Stimulated activated CD8-positive, alpha-beta memory T cell treated with anti-CD3 and anti-CD28 coated beads, Interleukin-15, amount 100 ng/mL, for 1 hour (primary cell): ENCODE data around the gene TCEAL9.
"Not testable (repeated sequence)": the region's sequence is repeated elsewhere in the genome, so short reads cannot be mapped to it uniquely, and the experiment has no call there.

ENCODE experiments used
- DNase-seq: peaks from one replicate; pipeline ENCODE4 v3.0.0-alpha.2; 2020; ENCODE audit warnings: low read depth

Gene TCEAL9, protein sequence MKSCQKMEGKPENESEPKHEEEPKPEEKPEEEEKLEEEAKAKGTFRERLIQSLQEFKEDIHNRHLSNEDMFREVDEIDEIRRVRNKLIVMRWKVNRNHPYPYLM

GRCh38 chrX:103356130-103356798 lies at the start of gene TCEAL9:
TSS of gene TCEAL9 (plus strand) at chrX:103356506. CDS start at chrX:103357685, 1,179 bp downstream.
- DNase-seq, result no peak

DNA sequence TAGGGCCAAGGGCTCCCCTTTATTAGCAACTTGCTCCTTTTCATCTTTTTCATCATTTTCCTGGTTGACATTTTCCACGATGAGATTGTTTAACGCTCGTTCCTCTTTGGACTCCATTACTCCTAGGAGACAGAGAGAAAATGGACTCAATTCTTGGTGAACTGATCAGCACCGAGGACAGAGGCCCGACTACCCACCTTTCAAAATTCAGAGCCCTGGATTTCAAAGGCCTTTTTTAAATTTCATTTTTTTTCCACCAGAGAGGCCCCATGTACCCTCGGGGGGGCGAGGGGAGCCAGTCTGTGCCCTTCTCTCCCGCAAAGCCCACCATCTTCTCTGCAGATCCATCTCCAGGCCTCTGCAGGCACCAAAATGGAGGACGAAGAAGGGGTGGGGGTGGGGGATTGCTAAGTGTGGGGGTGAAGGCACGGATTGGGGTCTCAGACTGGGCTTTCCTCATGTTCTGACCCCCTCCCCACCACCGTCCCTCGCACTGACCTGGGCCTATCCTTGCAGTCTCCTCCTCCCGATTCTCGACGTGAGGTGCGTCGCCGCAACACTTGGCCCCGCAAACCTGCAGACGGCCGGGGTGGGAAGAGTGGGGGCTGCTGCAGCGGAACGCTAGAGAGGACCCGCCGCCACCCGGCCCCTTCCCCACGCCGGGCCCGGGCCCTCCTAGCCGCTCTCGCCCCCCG lies 46.3 kb upstream of the TCEAL9 start:
- DNase-seq, result no peak

GRCh38 chrX:103310555-103311398 lies 45.5 kb upstream of the TCEAL9 start, which contains the start of gene BEX2:
TSS of gene BEX2 (minus strand) at chrX:103310990. CDS start at chrX:103309976, 1,014 bp downstream.
- peak; percentile 62 for DNase-seq

DNA sequence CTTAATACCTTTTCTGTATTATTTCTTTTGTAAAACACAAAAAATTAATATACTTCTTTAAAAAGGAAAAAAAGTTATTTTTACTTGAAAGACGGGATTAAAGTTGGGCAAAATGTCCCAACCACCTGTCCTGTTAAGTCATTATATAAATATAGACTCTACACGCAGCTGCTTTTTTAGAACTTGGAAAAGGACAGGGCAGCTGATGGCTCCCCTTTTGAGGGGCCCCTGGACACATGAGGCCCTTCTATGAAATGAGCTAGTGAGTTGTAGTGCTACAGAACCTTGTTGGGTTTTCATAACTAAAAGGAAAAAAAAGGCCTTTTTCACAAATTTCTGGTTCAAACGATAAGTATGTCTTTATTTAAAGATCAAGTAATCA lies 44.9 kb upstream of the TCEAL9 start:
- no peak for DNase-seq

DNA sequence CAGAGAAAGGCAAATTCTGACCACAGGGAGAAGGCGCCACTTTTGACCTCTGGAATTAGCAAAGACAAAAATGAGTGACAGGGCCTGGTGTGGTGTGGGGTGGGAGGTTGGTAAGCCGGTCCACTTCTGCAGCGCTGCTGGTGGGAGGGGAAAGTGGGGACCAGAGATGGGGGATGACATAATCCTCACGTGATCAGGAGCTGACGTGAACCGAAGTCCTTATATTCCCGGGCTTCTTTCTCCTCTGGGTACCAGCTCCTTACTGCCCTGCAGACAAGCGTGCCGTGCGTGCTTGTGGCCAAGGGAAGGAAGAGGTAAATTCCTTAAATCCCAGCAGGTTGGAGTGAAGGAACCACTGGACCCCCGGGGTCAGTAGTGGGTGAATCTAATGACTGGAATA lies 26.3 kb upstream of the TCEAL9 start, which contains the start of gene TCEAL7:
TCEAL7 (plus strand) TSS at position 249 of the 400 bp plus-strand sequence. CDS start 1,165 bp downstream, outside the sequence.
- no peak for DNase-seq

DNA sequence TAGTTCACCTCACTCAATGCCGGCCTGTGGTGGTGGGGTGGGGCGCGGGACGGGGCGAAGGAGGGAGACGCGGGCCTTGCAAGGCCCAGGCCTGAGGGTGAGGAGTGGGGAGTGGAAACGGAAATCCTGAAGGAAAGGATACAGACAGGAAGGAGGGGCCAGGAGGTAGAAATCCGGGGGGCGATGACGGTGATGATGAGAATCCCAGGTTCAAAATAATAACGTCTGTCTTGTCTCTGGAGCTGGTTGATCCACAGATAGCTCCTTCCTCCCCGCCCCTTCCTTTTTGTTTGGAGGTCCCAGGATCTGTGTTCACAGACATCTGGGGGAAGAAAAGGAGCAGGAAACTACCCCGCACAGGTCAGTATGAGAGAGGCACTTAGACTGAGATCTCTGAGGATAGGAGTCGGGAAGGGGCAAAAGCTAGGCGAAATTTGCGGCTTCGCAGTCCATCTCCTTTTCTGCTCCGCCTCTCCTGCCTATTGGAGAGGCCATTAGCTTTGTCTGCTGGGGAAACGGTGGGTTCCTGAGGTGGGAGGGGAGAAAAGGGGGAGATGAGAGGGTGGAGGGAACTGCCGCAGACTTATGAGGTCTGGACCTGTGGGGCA lies 25.5 kb upstream of the TCEAL9 start:
- DNase-seq, result no peak

DNA sequence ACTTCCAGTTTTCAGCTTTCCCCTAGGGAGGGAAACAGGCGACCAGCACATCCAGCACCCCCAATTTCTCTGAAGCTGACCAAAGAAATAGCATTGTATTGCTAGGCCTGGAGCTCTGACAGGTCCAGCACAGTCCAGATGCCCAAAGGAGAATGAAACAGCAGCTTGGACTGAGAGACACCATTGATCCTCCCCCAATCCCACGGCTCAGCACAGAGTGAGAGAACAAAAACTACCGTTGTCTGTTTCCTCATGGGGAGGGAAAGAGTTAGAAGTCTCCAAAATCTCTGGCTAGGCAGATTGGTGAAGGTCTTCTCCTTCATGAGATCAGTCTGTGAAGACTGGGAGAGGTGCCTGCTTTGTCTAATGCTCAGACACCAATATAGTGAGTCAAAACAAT lies 17.6 kb upstream of the TCEAL9 start:
- DNase-seq, result no peak

- no peak for DNase-seq
Observed at GRCh38 chrX:103343105-103343504, 13.2 kb upstream of the TCEAL9 start.

DNA sequence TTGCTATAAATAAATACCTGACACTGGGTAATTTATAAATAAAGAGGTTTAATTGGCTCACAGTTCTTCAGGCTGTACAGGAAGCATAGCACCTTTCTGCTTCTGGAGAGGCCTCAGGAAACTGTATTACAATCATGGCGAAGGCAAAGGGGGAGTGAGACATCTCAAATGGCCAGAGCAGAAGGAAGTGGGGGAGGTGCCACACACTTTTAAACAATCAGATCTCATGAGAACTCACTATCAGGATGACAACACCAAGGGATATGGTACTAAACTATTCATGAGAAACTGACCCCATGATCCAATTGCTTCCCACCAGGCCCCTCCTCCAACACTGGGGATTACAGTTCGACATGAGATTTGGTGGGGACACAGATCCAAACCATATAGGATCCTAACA lies 11.7 kb upstream of the TCEAL9 start:
- DNase-seq, result no peak

DNA sequence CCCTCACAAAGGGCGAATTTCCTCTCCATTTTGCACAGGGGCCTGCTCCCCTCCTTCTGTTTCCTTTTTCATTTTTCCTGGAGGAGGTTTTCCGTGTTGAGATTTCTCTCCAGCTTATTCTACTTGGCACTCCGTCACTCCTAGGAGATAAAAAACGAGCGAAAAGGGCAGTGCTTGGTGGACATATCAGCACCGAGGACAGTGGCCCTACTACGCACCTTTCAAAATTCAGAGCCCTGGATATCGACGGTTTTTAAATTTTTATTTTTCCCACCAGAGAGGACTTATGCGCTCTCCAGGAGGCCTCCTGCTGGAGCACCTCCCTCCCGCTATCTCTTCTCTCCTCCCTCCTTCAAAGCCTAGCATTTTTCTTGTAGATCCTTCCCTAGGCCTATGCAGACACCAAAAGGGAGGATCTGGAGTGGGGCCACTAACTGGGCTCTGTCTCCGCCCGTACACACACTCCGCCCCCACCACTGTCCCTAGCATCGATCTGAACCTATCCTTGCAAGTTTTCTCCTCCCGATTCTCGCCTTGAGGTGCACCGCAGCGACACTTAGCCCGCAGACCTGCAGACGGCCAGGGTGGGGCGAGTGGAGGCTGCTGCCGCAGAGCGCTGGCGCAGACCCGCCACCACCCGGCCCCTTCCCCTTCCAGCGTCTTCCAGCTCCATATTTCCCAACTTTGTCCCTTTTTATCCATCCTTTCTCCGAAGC lies 8.5 kb upstream of the TCEAL9 start:
- no peak for DNase-seq

DNA sequence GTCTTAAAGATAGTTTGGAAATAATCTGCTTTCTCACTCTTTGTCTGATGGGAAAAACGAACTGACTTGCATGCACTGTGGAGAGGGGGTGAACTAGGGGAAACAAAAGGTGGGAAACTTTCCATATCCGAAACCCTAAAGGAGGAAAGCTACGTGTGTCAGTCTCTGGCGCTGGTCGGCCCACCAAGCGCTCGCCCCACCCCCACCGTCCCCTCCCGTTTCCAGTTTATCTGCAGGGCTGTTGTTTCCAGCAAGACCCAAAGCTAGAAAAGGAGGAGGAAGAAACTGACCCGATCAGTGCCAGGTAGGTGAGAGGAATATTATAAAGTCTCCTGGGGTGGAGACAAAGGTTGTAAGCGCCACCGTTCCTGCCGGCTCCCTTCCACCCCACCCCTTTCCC lies 552 bp downstream of the TCEAL9 start:
- DNase-seq, result no peak

- DNase-seq, result no peak
Observed at GRCh38 chrX:103357871-103358270, 1.6 kb downstream of the TCEAL9 start.

- not testable (repeated sequence) for DNase-seq
Observed at GRCh38 chrX:103359605-103360004, 3.3 kb downstream of the TCEAL9 start.

- DNase-seq, result no peak
Observed at GRCh38 chrX:103360092-103360491, 3.8 kb downstream of the TCEAL9 start.

DNA sequence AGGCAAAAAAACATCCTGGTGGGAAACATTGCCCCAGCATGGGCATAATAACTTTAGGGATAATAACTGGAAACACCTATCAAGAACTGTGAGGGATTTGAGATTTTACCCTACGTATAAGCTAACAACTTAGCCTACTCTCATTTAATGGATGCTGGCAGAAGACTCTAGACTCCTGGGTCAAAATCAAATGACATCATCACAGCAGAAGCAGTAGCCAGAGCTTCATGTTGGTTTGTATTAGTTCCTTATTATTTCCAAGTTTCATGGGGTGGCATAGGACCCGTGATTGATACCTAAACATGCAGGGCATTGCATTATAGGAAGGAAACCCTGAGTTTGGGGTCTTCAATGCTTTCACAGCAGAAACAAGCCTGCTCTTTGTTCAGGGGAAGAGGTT lies 4.6 kb downstream of the TCEAL9 start:
- no peak for DNase-seq

DNA sequence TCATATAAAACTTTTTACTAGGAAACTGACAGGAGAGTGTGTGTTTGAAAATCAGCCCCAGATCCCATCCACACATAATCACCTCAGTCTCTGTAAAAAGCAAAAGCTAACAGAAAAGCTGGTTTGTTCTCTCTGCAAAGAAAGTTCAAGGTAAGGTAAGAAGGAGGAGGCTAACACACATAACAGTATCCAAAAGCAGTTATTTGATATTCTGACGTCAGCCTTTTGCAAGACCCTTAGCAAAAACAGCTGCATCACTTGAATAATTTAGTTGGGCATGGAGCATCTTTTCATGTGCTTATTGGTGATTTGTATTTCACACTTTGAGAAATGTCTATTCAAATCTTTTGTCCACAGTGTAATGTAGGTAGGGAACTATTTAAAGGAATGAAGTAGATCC lies 5.5 kb downstream of the TCEAL9 start:
- no peak for DNase-seq

DNA sequence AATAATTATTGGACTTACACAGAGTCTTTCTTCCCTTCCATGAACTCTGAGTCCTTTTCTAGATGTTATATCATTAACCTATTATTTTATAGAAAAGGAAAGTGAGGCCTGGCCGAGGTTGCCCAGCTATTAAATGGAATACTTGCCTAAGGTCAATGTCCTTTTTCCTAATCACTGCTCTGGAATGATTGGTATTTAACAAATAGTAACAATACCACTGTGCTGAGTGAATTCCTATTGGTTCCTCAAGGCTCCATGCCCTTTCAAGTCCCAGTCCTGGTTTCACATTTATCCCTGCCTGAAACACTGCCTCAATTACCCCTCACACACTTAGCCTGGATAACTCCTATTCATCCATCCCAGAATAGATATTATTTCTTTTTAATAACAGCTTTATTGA lies 6.2 kb downstream of the TCEAL9 start:
- DNase-seq, result no peak

DNA sequence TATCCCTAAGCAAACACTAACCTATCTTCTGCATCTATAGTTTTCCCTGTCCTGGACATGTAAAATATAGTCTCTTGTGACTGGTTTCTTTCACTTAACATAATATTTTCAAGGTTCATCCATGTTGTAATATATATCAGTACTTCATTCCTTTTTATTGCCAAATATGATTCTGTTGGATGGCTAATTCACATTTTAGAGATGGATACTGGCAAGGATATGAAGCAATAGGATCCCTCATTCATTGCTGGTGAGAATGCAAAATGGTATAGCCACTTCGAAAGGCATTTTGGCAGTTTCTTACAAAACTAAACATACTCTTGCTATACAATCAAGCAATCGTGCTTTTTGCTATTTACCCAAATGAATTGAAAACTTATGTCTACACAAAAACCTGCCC lies 6.7 kb downstream of the TCEAL9 start:
- DNase-seq, result no peak

- no peak for DNase-seq
Observed at GRCh38 chrX:103367502-103367901, 11.2 kb downstream of the TCEAL9 start.

GRCh38 chrX:103369479-103369878 lies 13.2 kb downstream of the TCEAL9 start:
- DNase-seq, result no peak

DNA sequence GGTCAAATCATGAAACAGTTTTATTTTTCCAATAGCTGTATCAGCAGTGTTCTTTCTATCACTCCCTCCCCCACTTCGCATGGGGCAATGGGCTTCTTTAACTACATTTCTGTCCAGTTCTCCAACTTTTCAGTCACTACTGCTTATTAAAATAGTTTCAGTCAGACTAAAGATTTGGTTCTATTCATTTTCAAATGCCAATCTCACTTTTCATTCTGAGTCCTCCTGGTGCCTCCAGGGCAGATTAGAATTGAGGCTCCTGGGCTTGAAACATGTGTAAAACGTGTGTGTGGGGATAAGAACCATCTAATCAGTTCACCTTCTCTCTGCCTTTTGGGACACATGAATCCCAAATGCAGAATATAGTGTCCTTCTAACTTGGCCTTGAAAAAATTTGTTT lies 16.6 kb downstream of the TCEAL9 start:
- DNase-seq, result no peak
